ENCODE measurements around the gene GALNT2. TPM values are rescaled to one million over a fixed set of nuclear protein-coding genes. Genes with fewer than 3 reads are reported as not detected.

GALNT2 gene
- total and polyA plus RNA-seq, 2 donors = 28.7 to 55.0 TPM

DNA sequence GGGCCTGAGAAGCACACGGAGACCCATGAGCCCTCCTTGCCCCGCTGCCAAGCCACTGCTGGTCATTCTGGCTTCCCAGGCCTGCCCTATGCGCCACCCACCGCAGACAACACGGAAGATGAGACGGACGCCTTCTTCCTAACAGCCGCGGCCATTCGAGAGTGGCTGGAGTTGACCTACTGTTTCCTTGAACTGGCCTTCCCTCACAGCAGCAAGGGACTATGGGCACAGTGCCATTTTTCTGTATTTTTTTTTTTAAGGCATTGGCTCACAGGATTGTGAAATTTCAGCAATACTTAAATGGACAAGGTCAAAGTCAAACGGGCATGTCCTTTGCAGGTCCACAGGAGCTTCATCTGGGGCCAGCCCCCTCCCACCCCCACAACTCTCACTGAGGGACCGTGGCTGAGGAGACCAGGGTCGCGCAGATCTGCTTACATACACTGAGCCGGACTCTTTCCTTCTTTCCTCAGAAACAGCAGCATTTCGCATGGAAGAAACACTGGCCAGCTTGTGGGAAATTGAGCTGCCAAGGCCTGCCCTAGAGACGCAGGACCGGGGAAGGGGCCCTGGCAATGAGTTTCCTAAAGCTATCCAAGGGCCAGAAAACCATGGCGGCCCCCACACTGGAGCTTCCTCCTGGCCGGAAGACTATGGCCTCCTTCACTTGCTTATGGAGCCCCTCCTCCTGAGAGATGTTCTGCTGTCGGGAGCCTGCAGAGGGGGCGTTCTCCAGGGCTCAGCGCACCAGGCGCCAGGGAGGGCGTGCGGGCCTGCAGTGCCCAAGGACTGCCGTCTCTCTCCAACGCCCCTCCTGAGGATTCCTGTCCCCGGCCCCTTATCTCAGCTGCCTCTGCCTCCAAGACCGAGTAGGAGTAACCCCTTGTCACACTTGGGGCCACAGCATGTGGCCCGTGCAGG is 260.2 kb downstream of the GALNT2 start:
- 83% methylated on average over 31 of the region's 31 CpGs for WGBS
- Histone ChIP-seq H3K4me3 (ENCODE audit: low read depth, low read length) (no peak overlapping the region), H3K27ac (ENCODE audit: low read depth) (no peak overlapping the region), H3K36me3 (ENCODE audit: insufficient read depth) (no peaks in the 10 kb centered on the region), H3K4me1 (ENCODE audit: insufficient read depth) (no peaks in the 10 kb centered on the region)
- DNase-seq (ENCODE audit: extremely low spot score) = no peak

GRCh38 chr1:230327892-230328284 is 260.9 kb downstream of the GALNT2 start:
- Histone ChIP-seq H3K36me3 (ENCODE audit: insufficient read depth) (no peaks in the 10 kb centered on the region), H3K4me3 (ENCODE audit: low read depth, low read length) (no peak overlapping the region), H3K4me1 (ENCODE audit: insufficient read depth) (no peaks in the 10 kb centered on the region), H3K27ac (ENCODE audit: low read depth) (no peak overlapping the region)
- DNase-seq (ENCODE audit: extremely low spot score) = no peak
- 89% methylated on average over 9 of the region's 9 CpGs for WGBS

DNA sequence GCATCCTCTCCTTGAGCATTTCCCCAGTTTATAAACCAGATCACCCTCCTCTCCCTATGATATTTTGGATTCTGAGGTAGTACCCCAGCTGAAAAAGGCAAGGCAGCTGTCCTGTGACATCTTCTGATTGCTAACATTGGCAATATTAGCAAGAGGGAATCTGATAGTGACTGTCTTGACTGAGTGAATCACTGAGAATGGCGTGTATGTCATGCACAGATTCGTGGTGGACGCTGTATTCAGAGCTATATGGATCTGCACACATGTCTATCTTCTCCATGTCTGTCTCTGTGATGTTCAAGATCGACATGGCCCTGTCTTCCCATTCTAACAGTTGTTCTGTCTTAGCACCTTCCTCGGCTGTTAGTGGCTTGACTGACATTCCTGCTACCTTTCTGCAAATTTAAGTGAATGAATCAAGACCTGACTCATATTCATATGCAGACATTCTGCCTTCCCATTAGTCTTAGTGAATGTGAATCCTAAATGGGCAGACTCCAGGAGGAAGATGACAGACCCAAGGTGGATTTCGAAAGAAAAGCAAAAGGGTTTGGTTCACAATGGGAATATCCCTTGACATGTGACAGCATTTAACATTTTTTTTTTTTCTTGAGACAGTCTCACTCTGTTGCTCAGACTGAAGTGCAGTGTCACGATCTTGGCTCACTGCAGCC is 261.4 kb downstream of the GALNT2 start:
- DNase-seq (ENCODE audit: extremely low spot score) = no peak
- 88% methylated on average over 7 of the region's 7 CpGs for WGBS
- no peaks in the 10 kb centered on the region for H3K4me1 ChIP-seq (ENCODE audit: insufficient read depth)

GRCh38 chr1:230330157-230330556 is 263.1 kb downstream of the GALNT2 start:
- Histone ChIP-seq H3K36me3 (ENCODE audit: insufficient read depth) (no peaks in the 10 kb centered on the region), H3K4me3 (ENCODE audit: low read depth, low read length) (no peak overlapping the region), H3K27ac (ENCODE audit: low read depth) (no peak overlapping the region), H3K4me1 (ENCODE audit: insufficient read depth) (no peaks in the 10 kb centered on the region)
- WGBS = 89% methylated on average over 7 of the region's 7 CpGs
- no peak for DNase-seq (ENCODE audit: extremely low spot score)

More for the DNA sequence above, 261.4 kb downstream of the GALNT2 start:
- Histone ChIP-seq H3K27ac (ENCODE audit: low read depth) (no peak overlapping the region), H3K36me3 (ENCODE audit: insufficient read depth) (no peaks in the 10 kb centered on the region), H3K4me3 (ENCODE audit: low read depth, low read length) (no peak overlapping the region)
